Neuronal stem cell (in vitro differentiated cells): Measurements from ENCODE around the gene PDK2.
A peak's percentile ranks its signal among the peaks of the same experiment; 100 is the strongest.

Experiments used
- DNase-seq: peaks from one replicate; pipeline ENCODE4 v3.0.0-alpha.2; 2013; ENCODE audit warnings: low spot score
- H2AFZ ChIP-seq: one replicate; pipeline ENCODE4 v1.6.1; 2013; ENCODE audit warnings: mild to moderate bottlenecking, low read length, inconsistent platforms
- H2AK5ac ChIP-seq: 2 replicates; pipeline ENCODE4 v1.6.1; 2013; ENCODE audit warnings: low read depth, mild to moderate bottlenecking, inconsistent platforms, low read length, moderate library complexity, mixed read lengths
- H2BK120ac ChIP-seq: 2 replicates; pipeline ENCODE4 v1.6.1; 2013; ENCODE audit warnings: low read depth, mild to moderate bottlenecking, inconsistent platforms, low read length, moderate library complexity, mixed read lengths
- H2BK12ac ChIP-seq: one replicate; pipeline ENCODE4 v1.6.1; 2013; ENCODE audit warnings: low read length, inconsistent platforms
- H2BK15ac ChIP-seq: 2 replicates; pipeline ENCODE4 v1.6.1; 2013; ENCODE audit warnings: mild to moderate bottlenecking, low read length, inconsistent platforms, mixed read lengths
- H2BK5ac ChIP-seq: one replicate; pipeline ENCODE4 v1.6.1; 2013; ENCODE audit warnings: inconsistent platforms, mild to moderate bottlenecking, low read length, moderate library complexity
- H3K14ac ChIP-seq: one replicate; pipeline ENCODE4 v1.6.1; 2013; ENCODE audit warnings: low read length, inconsistent platforms
- H3K18ac ChIP-seq: 2 replicates; pipeline ENCODE4 v1.6.1; 2013; ENCODE audit warnings: low read length, inconsistent platforms
- H3K23ac ChIP-seq: 2 replicates; pipeline ENCODE4 v1.6.1; 2013; ENCODE audit warnings: low read depth, mild to moderate bottlenecking, mixed read lengths, low read length, inconsistent platforms; ENCODE audit not compliant: poor library complexity
- H3K27ac ChIP-seq: replicated peaks from 3 replicates; pipeline ENCODE4 v1.5.1; 2013; ENCODE audit warnings: low read length, inconsistent platforms
- H3K27me3 ChIP-seq, 3 experiments: 2 replicates each; pipeline ENCODE4 v1.6.1; 2013; ENCODE audit warnings: low read length in 3 of 3, mild to moderate bottlenecking in 2 of 3, inconsistent platforms in 1 of 3, low read depth in 1 of 3, mixed read lengths in 1 of 3, moderate library complexity in 1 of 3; ENCODE audit not compliant: control insufficient read depth in 3 of 3, insufficient read depth in 3 of 3
- H3K36me3 ChIP-seq, 2 donors: replicated peaks in 1 of 2; 2 replicates each; pipeline ENCODE4 v1.6.1; 2013; ENCODE audit warnings: low read length in 2 of 2; ENCODE audit not compliant: control insufficient read depth in 2 of 2, insufficient read depth in 2 of 2
- H3K4ac ChIP-seq: 2 replicates; pipeline ENCODE4 v1.6.1; 2013; ENCODE audit warnings: inconsistent platforms, mild to moderate bottlenecking, low read length, moderate library complexity
- H3K4me1 ChIP-seq, 2 donors: 1 replicate in 1 of 2; 2 replicates in 1 of 2; pipeline ENCODE4 v1.6.1; 2013; ENCODE audit warnings: low read length in 2 of 2, low read depth in 1 of 2; ENCODE audit not compliant: control insufficient read depth in 2 of 2, insufficient read depth in 1 of 2
- H3K4me2 ChIP-seq: one replicate; pipeline ENCODE4 v1.6.1; 2013; ENCODE audit warnings: mild to moderate bottlenecking, low read length, inconsistent platforms; ENCODE audit not compliant: insufficient read depth, poor library complexity, severe bottlenecking
- H3K4me3 ChIP-seq, 2 donors: 2 replicates each; pipeline ENCODE4 v1.5.1; 2013; ENCODE audit warnings: low read length in 2 of 2, mild to moderate bottlenecking in 2 of 2, inconsistent platforms in 1 of 2, moderate library complexity in 1 of 2
- H3K79me1 ChIP-seq: one replicate; pipeline ENCODE4 v1.6.1; 2013; ENCODE audit warnings: low read depth, mild to moderate bottlenecking, inconsistent platforms, low read length, moderate library complexity
- H3K9ac ChIP-seq: one replicate; pipeline ENCODE4 v1.6.1; 2013; ENCODE audit warnings: mild to moderate bottlenecking, low read depth, low read length, inconsistent platforms; ENCODE audit not compliant: poor library complexity
- H3K9me3 ChIP-seq, 2 donors: replicated peaks in 1 of 2; 2 replicates each; pipeline versions ENCODE3 to v1.6.1; 2013; ENCODE audit warnings: low read length in 2 of 2, mild to moderate bottlenecking in 2 of 2, inconsistent platforms in 1 of 2, low read depth in 1 of 2, mixed read lengths in 1 of 2, moderate library complexity in 1 of 2; ENCODE audit not compliant: control insufficient read depth in 2 of 2, insufficient read depth in 1 of 2
- H4K8ac ChIP-seq: one replicate; pipeline ENCODE4 v1.6.1; 2013; ENCODE audit warnings: low read depth, mild to moderate bottlenecking, inconsistent platforms, low read length, moderate library complexity
- H4K91ac ChIP-seq: one replicate; pipeline ENCODE4 v1.6.1; 2013; ENCODE audit warnings: low read length, low read depth, mild to moderate bottlenecking, inconsistent platforms; ENCODE audit not compliant: poor library complexity
- WGBS, 2 donors: extraction: QIAGEN DNeasy Blood & Tissue Kit; methylation state at CpG; one replicate each; pipeline ENCODE4 v1.1.7; 2013; ENCODE audit warnings: missing lambda C conversion rate in 2 of 2, mixed read lengths in 1 of 2; ENCODE audit not compliant: insufficient read length in 2 of 2, insufficient replicate concordance in 1 of 2; ENCODE audit errors: extremely low coverage in 2 of 2; 5-methylcytosine and 5-hydroxymethylcytosine counted together

The PDK2 gene

GRCh38 chr17:50157891-50158290 is 62.7 kb downstream of the PDK2 start:
- Histone ChIP-seq H3K4ac (no peak overlapping the region), H2AK5ac (no peak overlapping the region), H4K8ac (no peak overlapping the region), H3K27ac (no peak overlapping the region), H3K4me3 (no peak overlapping the region), H3K9me3 (no peaks in the 10 kb centered on the region), H4K91ac (no peak overlapping the region), H2BK12ac (no peak overlapping the region), H3K4me2 (no peak overlapping the region), H2BK120ac (no peak overlapping the region), H3K27me3 (no peaks in the 10 kb centered on the region), H2AFZ (no peak overlapping the region), H3K14ac (no peak overlapping the region), H3K36me3 (no peaks in the 10 kb centered on the region), H2BK5ac (no peak overlapping the region), H3K4me1 (peaks cover 7 to 16% of the 10 kb centered on the region in 2 donors), H3K79me1 (no peaks in the 10 kb centered on the region), H3K23ac (no peak overlapping the region), H3K9ac (no peak overlapping the region), H2BK15ac (no peak overlapping the region), H3K18ac (no peak overlapping the region)
- DNase-seq: no peak
- no CpG with 5 or more reads among the region's 4 CpGs for WGBS, 2 donors

GRCh38 chr17:50161023-50161910 is 66.1 kb downstream of the PDK2 start:
- Histone ChIP-seq H3K36me3 (no peaks in the 10 kb centered on the region), H2AK5ac (no peak overlapping the region), H2AFZ (peak overlapping the region; percentile 90), H2BK15ac (peak overlapping the region; percentile 86), H3K9me3 (no peaks in the 10 kb centered on the region), H4K8ac (peak overlapping the region; percentile 0), H4K91ac (peak overlapping the region; percentile 19), H3K9ac (peak overlapping the region; percentile 82), H2BK5ac (no peak overlapping the region), H3K4me3 (peak overlapping the region; percentile 50 to 74), H3K27me3 (no peaks in the 10 kb centered on the region), H2BK120ac (no peak overlapping the region), H3K18ac (peak overlapping the region; percentile 88), H3K4me2 (peak overlapping the region; percentile 69), H3K79me1 (no peaks in the 10 kb centered on the region), H3K4ac (no peak overlapping the region), H3K4me1 (peaks cover 9 to 11% of the 10 kb centered on the region in 2 donors), H2BK12ac (peak overlapping the region; percentile 2), H3K27ac (no peak overlapping the region), H3K14ac (no peak overlapping the region), H3K23ac (peak overlapping the region; percentile 36)
- DNase-seq: peak; percentile 94
- WGBS, 2 donors: no CpG with 5 or more reads among the region's 53 CpGs
